ENCODE data around the gene TRAK2. TPM values are rescaled to one million over a fixed set of nuclear protein-coding genes. Genes with fewer than 3 reads are reported as not detected.

The TRAK2 gene
- total RNA-seq, 1 donor from 2014 or later = 9.2 TPM

DNA sequence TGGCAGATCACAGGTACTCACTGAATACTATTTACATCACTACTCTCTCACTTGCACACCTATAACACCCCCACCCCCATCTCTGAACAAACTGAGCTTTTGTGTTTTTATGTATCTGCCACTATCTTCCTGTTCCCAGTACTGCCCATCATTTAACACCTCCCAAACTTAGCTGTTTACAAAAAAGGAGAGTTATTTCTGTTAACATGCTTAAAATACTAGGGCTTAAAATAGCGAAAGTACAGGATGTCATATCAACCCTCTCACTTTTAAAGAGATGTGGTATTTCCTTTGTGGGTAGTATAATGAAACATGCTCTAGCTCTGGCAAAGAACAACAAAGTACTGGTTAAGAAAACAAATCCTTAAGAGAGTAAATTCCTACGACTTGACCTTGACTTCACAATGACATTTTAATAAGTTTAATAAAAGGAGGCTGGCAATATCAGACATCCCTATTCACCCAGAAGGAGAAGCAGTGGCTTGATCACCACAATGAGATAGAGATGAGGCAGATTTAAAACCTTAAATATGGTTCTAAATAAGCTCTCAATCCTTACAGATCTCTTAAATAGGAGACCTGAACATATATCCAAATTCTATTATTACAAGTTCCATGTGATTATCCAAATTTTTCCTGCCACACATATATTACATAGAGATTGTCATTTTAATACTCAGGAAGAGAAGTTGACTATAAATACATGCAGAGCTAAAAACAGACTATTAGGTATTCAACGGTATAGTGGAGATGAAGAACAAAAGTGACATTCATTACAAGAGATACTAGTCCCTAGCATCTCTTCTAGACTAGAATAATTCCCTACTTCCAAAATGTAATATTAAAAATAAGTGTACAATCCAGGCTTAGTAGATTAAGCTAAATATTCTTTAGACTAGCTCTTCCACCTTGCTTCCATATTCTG lies 36.9 kb downstream of the TRAK2 start:
- Histone ChIP-seq H3K36me3 (ENCODE audit: control insufficient read depth, insufficient read depth, low read length) (no peaks in the 10 kb centered on the region), H3K27me3 (ENCODE audit: control insufficient read depth, insufficient read depth, low read length) (no peaks in the 10 kb centered on the region), H3K4me3 (ENCODE audit: low read depth, low read length) (no peak overlapping the region)
- DNase-seq (ENCODE audit: low read depth) (no peak), FAIRE-seq (no peak)
- TF ChIP-seq CTCF (IDR thresholded peaks at IDR 0.05; ENCODE audit: insufficient read depth, low read length, severe bottlenecking) = no peak

GRCh38 chr2:201413552-201413951 lies 37.7 kb downstream of the TRAK2 start:
- no peak overlapping the region for H3K4me3 ChIP-seq (ENCODE audit: low read depth, low read length)
- H3K36me3 ChIP-seq (ENCODE audit: control insufficient read depth, insufficient read depth, low read length) = no peaks in the 10 kb centered on the region
- no peak for FAIRE-seq
- DNase-seq (ENCODE audit: low read depth) = no peak
- no peak for TF ChIP-seq CTCF (IDR thresholded peaks at IDR 0.05; ENCODE audit: insufficient read depth, low read length, severe bottlenecking)
- H3K27me3 ChIP-seq (ENCODE audit: control insufficient read depth, insufficient read depth, low read length) = no peaks in the 10 kb centered on the region

DNA sequence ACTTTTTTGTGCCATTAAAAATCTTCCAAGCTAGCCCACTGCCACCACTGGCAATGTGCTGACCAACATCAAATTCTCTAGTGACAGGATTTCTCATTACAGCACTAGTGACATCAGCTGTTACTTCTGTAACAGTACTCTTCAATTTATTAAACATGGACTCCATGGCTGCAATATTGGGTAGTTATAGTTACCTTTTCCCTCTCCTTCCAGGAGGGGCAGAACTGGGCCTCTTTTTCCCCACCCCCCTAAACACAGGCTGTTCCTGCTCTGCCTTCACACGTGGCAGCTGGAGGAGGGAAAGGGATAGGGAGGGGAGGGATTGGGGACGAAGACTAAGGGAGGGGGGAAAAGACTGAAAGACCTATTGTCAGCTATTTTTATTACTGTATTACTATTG lies 38.1 kb downstream of the TRAK2 start:
- DNase-seq (ENCODE audit: low read depth) (no peak), FAIRE-seq (no peak)
- TF ChIP-seq CTCF (IDR thresholded peaks at IDR 0.05; ENCODE audit: insufficient read depth, low read length, severe bottlenecking) = no peak
- Histone ChIP-seq H3K4me3 (ENCODE audit: low read depth, low read length) (no peak overlapping the region), H3K27me3 (ENCODE audit: control insufficient read depth, insufficient read depth, low read length) (no peaks in the 10 kb centered on the region), H3K36me3 (ENCODE audit: control insufficient read depth, insufficient read depth, low read length) (no peaks in the 10 kb centered on the region)

- FAIRE-seq = peak; percentile 77
- no peaks in the 10 kb centered on the region for H3K36me3 ChIP-seq (ENCODE audit: control insufficient read depth, insufficient read depth, low read length)
- DNase-seq (ENCODE audit: low read depth) = no peak
- no peaks in the 10 kb centered on the region for H3K27me3 ChIP-seq (ENCODE audit: control insufficient read depth, insufficient read depth, low read length)
- TF ChIP-seq CTCF (IDR thresholded peaks at IDR 0.05; ENCODE audit: insufficient read depth, low read length, severe bottlenecking) = no peak
- no peak overlapping the region for H3K4me3 ChIP-seq (ENCODE audit: low read depth, low read length)
These were observed 39.8 kb downstream of the TRAK2 start for GRCh38 chr2:201411421-201411820.

GRCh38 chr2:201408931-201409330 lies 42.3 kb downstream of the TRAK2 start:
- no peak overlapping the region for H3K4me3 ChIP-seq (ENCODE audit: low read depth, low read length)
- FAIRE-seq = no peak
- no peak for TF ChIP-seq CTCF (IDR thresholded peaks at IDR 0.05; ENCODE audit: insufficient read depth, low read length, severe bottlenecking)
- H3K36me3 ChIP-seq (ENCODE audit: control insufficient read depth, insufficient read depth, low read length) = no peaks in the 10 kb centered on the region
- no peaks in the 10 kb centered on the region for H3K27me3 ChIP-seq (ENCODE audit: control insufficient read depth, insufficient read depth, low read length)
- DNase-seq (ENCODE audit: low read depth) = no peak
